Right lobe of liver (tissue), 6 donors: Measurements from ENCODE around the gene CA9. TPM values are rescaled to one million over a fixed set of nuclear protein-coding genes. Genes with fewer than 3 reads are reported as not detected.
"Not testable (repeated sequence)": the region's sequence is repeated elsewhere in the genome, so short reads cannot be mapped to it uniquely, and the experiment has no call there.

ENCODE experiments used
- ATAC-seq, 4 donors: fragments of 200-7000 bp; cut with Tn5 transposase; one replicate each; pipeline ENCODE4 v1.9.1; 2020; ENCODE audit warnings: mild to moderate bottlenecking in 4 of 4, moderate library complexity in 4 of 4
- DNase-seq, 3 donors: peaks; one replicate each; pipeline ENCODE4 v3.0.0-alpha.2; 2020
- H3K27ac ChIP-seq, 3 donors: fragments of 200-600 bp; one replicate each; pipeline ENCODE4 v1.8.0; 2022
- H3K27me3 ChIP-seq, 2 donors: fragments of 200-600 bp; one replicate each; pipeline ENCODE4 v1.8.0; 2022
- H3K36me3 ChIP-seq, 4 donors: fragments of 200-600 bp; sonication (generic) in 1 of 4; one replicate each; pipeline versions ENCODE4 v1.5.1 to v1.8.0; 2017 to 2022; ENCODE audit warnings: control low read depth in 1 of 4
- H3K4me1 ChIP-seq, 4 donors: fragments of 200-600 bp; sonication (generic) in 1 of 4; one replicate each; pipeline versions ENCODE4 v1.5.1 to v1.8.0; 2017 to 2022; ENCODE audit warnings: control low read depth in 1 of 4
- H3K4me3 ChIP-seq, 3 donors: fragments of 200-600 bp; one replicate each; pipeline ENCODE4 v1.8.0; 2022
- H3K9me3 ChIP-seq, 4 donors: fragments of 200-600 bp; sonication (generic) in 1 of 4; one replicate each; pipeline versions ENCODE4 v1.5.1 to v1.8.0; 2017 to 2022; ENCODE audit warnings: control low read depth in 1 of 4
- CTCF ChIP-seq, 4 donors: fragments of 200-600 bp in 3 of 4; fragments of 450-650 bp in 1 of 4; IDR thresholded peaks; one replicate each; pipeline versions ENCODE4 v1.5.1 to v1.8.0; 2016 to 2022; ENCODE audit warnings: antibody characterized with exemption in 4 of 4, mild to moderate bottlenecking in 2 of 4
- POLR2A ChIP-seq: fragments of 450-650 bp; IDR thresholded peaks from one replicate; pipeline ENCODE4 v1.6.1; 2017; ENCODE audit warnings: antibody characterized with exemption, mild to moderate bottlenecking
- WGBS: methylation state at CpG from one replicate; pipeline ENCODE4 v1.1.6; 2018; ENCODE audit warnings: low coverage, low lambda C conversion rate; ENCODE audit not compliant: insufficient coverage; ENCODE audit errors: missing lambda C conversion rate; 5-methylcytosine and 5-hydroxymethylcytosine counted together
- intact Hi-C, 2 donors: fragments of 100-400 bp; cut with DNase I; formaldehyde crosslinking; loops; one replicate each; pipeline versions ENCODE4 v1.11.2 to v1.14.1; 2022
- total RNA-seq, 6 experiments: library from RNA; depleted of rRNA in 2 of 6; stranded (reverse); fragments of >200 nt in 2 of 6; fragmentation: NEBNext Ultra II Directional in 3 of 6; extraction: Animal tissue kit (Norgen Biotek cat#: 25700) in 3 of 6; gene quantifications; one replicate each; pipeline versions ENCODE4 v1.1.0 to v1.2.4, GENCODE V29; 2016 to 2023
- donor health status: DM: no; HTN: yes; CAD: no.
- donor health status: DM: no; HTN: no; CAD: no.
- donor health status: DM: no; HTN: no; CAD: no.
- donor health status: DM: no; HTN: yes; CAD: no.
- donor health status: DM: no; HTN: yes; CAD: no.

The CA9 gene
- total RNA-seq, 6 experiments from 2014 or later, result 0.64 to 1.6 (median 0.93) TPM; not detected in 1

- 68% methylated on average over 1 of the region's 1 CpG for WGBS
- no peak overlapping the region for H3K27ac ChIP-seq
Observed at GRCh38 chr9:35639631-35640030, 34.1 kb upstream of the CA9 start.

GRCh38 chr9:35640431-35640830, 33.3 kb upstream of the CA9 start:
- WGBS, result 97% methylated on average over 6 of the region's 15 CpGs
- H3K4me1 ChIP-seq, DNase-seq, ATAC-seq, intact Hi-C loops, H3K4me3 ChIP-seq, H3K27me3 ChIP-seq, H3K36me3 ChIP-seq, H3K9me3 ChIP-seq, H3K27ac ChIP-seq: not testable (repeated sequence)

More at GRCh38 chr9:35639631-35640030, 34.1 kb upstream of the CA9 start:
- intact Hi-C loops, result no loop called here
- H3K4me3 ChIP-seq, result no peak overlapping the region
- H3K36me3 ChIP-seq, result no peaks in the 10 kb centered on the region
- TF ChIP-seq CTCF (IDR thresholded peaks at IDR 0.05), result no peak
- H3K9me3 ChIP-seq, result no peaks in the 10 kb centered on the region
- no peaks in the 10 kb centered on the region for H3K27me3 ChIP-seq
- ATAC-seq, result no peak
- no peaks in the 10 kb centered on the region for H3K4me1 ChIP-seq
- no peak for DNase-seq

GRCh38 chr9:35641478-35641877, 32.2 kb upstream of the CA9 start:
- H3K4me1 ChIP-seq, DNase-seq, H3K27me3 ChIP-seq, ATAC-seq, H3K9me3 ChIP-seq, intact Hi-C loops, H3K36me3 ChIP-seq, H3K27ac ChIP-seq, H3K4me3 ChIP-seq: not testable (repeated sequence)
- 73% methylated on average over 3 of the region's 3 CpGs for WGBS

- Histone ChIP-seq H3K27ac (no peak overlapping the region), H3K4me1 (no peaks in the 10 kb centered on the region), H3K27me3 (no peaks in the 10 kb centered on the region), H3K4me3 (no peak overlapping the region), H3K36me3 (no peaks in the 10 kb centered on the region), H3K9me3 (no peaks in the 10 kb centered on the region)
- DNase-seq (no peak), ATAC-seq (no peak)
- TF ChIP-seq POLR2A (no peak), CTCF (IDR thresholded peaks at IDR 0.05) (no peak)
- intact Hi-C loops, result no loop called here
- WGBS, result 91% methylated on average over 6 of the region's 12 CpGs
Observed at GRCh38 chr9:35643046-35643445, 30.7 kb upstream of the CA9 start.

- H3K36me3 ChIP-seq, H3K9me3 ChIP-seq, DNase-seq, intact Hi-C loops, H3K27me3 ChIP-seq, H3K4me1 ChIP-seq, ATAC-seq: not testable (repeated sequence)
- peak overlapping the region; percentile 67 to 80 (median 75) for H3K27ac ChIP-seq
- 44% methylated on average over 10 of the region's 10 CpGs for WGBS
- peak overlapping the region in 1 of 3 donors; percentile 73 for H3K4me3 ChIP-seq
Observed at GRCh38 chr9:35645736-35646135, 28.0 kb upstream of the CA9 start.

- Histone ChIP-seq H3K36me3 (no peaks in the 10 kb centered on the region), H3K4me1 (no peaks in the 10 kb centered on the region), H3K9me3 (no peaks in the 10 kb centered on the region), H3K4me3 (peak overlapping the region; percentile 50 to 73 (median 57)), H3K27ac (peak overlapping the region; percentile 67 to 80 (median 75)), H3K27me3 (no peaks in the 10 kb centered on the region)
- intact Hi-C loops, result no loop called here
- TF ChIP-seq CTCF (IDR thresholded peaks at IDR 0.05) (no peak), POLR2A (no peak)
- peak in 1 of 3 donors; percentile 34 for DNase-seq
- peak; percentile 23 to 31 (median 28) for ATAC-seq
- WGBS, result 0% methylated on average over 8 of the region's 11 CpGs
Observed at GRCh38 chr9:35646153-35646532, 27.6 kb upstream of the CA9 start.
